NAMALWA (cell line): ENCODE measurements around the gene COG4.
A peak's percentile ranks its signal among the peaks of the same experiment; 100 is the strongest.
"Not testable (repeated sequence)": the region's sequence is repeated elsewhere in the genome, so short reads cannot be mapped to it uniquely, and the experiment has no call there.

Experiments
- DNase-seq: peaks from one replicate; pipeline ENCODE4 v3.0.0-alpha.2; 2015; ENCODE audit warnings: low spot score

The COG4 gene

DNA sequence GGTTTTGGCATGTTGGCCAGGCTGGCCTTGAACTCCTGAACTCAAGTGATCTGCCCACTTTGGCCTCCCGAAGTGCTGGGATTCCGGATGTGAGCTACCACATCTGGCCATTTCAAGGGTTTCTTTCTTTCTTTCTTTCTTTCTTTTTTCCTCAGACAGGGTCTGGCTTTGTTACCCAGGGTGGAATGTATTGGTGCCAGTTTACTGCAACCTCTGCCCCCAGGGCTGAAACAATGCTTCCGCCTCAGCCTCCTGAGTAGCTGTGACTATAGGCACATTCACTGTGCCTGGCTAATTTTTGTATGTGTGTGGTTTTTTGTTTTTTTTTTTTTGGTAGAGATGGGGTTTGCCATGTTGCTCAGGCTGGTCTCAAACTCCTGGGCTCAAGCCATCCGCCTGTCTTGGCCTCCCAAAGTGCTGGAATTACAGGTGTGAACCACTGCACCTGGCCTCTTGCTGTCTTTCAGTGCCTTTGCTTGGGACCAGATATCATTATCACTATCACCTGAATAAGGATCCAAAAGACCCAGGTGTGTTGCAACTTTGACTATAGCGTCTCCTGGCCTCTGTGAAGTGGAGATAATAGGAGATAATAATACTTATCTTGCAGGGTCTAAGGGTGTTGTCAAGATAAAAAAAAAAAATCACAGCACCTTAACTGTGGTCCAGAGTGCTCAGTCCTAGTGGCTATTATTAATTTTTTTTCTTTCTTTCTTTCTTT, 65.7 kb downstream of the COG4 start:
- DNase-seq, result no peak

DNA sequence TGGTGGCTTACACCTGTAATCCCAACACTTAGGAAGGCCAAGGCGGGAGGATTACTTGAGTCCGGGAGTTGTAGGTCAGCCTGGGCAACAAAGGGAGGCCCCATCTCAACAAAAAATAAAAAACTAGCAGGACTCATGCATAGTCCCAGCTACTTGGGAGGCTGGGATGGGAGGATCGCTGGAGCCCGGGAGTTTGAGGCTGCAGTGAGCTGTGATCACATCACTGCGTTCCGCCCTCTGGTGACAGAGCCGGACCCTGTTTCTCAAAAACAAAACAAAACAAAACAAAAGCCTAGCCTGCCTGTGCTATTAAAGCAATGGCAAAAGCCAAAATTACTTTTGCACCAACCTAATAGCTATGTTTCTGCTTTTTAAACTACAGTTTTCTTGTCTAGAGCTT, 67.4 kb downstream of the COG4 start:
- no peak for DNase-seq

DNA sequence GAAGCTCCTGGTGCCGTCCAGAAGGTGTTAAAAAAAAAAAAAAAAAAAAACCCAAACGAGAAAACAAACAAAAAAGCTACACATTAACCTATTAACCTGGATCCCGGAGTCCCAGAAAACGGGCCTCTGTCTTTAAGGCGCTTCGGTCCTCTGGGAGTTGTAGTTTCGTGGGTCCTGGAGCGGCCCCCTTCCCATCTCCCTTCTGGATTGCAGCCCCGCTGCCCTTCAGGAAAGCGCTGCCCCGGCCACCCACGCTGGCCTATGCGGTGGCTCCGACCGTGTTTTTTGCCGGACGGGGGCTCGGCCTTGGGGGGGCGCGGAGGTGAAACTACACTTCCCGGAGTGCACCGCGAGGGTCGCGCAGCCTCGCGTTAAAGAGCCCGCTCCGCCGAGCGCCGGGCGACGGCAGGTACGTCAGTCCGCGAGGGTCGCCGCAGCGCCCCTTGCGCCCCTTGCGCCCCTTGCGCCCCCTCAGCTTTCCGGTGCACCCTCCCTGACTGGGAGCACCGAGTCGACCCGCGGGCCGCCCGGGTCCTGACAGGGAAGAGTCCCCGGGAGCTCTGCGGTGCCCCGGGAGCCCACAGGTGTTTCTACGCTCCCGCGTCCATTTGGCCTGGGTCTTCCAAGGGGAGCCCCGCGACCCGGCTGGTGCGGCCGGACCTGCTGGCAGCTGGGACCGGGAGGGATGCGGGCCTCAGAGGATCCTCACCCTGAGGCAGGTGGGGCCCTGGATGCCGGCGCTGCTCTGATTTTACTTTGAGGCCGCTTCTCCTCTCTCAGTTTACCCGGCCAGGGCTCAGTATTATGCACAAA, 68.9 kb downstream of the COG4 start, which contains the start of gene FCSK:
Gene FCSK, plus strand, starts transcription at position 374 of the 813 bp plus-strand sequence. CDS start 8,596 bp downstream, outside the sequence.
- peak; percentile 78 for DNase-seq

DNA sequence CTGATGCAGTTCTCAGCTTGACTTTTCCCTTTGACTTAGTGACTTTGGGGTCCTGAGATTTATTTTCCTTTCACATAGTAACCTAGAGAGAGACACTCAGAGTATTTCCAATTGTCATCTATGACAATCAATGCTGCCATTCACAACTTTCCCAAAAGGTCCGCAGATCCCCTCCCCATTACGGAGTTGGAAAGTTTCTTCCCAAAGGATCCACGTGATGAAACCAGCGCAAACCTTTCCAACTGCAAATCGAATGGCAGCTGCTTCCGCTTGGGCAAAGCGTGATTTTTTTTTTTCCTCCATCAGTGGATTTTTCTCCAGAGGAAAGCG, 69.5 kb downstream of the COG4 start:
- peak; percentile 30 for DNase-seq

DNA sequence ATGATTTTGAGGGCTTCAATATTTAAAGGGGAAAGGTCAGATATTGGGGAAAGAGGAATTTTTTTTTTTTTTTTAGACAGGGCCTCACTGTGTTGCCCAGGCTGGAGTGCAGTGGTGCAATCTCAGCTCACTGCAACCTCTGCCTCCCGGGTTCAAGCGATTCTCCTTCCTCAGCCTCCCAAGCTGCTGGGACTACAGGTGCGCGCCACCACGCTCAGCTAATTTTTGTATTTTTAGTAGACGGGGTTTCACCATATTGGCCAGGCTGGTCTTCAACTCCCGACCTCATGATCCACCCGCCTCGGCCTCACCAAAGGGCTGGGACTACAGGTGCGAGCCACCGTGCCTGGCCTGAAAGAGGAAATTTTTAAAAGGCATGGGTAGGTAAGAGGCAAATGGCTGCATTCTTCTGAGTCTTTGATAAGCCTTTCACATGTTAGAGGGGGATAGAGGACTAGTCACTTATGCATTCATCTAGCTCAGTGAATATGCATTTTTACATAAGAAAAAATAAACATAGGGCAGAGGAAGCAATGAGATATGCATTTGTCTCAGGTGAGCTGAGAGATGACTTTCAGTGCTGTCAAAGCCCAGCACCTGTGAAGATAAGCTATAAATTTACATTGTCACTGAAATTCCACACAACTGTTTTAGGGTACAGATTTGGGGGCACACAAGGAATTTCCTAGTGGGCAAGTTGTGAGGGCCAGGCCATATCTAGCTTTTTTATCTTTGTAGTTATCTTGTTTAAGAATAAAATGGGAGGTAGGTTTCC, 70.0 kb downstream of the COG4 start:
- no peak for DNase-seq

DNA sequence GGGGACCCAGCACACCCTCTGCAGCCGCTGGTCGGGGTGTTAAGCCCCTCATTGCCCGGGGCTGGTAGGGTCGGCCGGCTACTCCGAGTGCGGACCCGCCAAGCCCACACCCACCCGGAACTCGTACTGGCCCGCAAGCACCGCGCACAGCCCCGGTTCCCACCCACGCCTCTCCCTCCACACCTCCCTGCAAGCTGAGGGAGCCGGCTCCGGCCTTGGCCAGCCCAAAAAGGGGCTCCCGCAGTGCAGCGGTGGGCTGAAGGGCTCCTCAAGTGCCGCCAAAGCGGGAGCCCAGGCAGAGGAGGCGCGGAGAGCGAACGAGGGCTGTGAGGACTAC, 72.4 kb downstream of the COG4 start:
- DNase-seq, result not testable (repeated sequence)

DNA sequence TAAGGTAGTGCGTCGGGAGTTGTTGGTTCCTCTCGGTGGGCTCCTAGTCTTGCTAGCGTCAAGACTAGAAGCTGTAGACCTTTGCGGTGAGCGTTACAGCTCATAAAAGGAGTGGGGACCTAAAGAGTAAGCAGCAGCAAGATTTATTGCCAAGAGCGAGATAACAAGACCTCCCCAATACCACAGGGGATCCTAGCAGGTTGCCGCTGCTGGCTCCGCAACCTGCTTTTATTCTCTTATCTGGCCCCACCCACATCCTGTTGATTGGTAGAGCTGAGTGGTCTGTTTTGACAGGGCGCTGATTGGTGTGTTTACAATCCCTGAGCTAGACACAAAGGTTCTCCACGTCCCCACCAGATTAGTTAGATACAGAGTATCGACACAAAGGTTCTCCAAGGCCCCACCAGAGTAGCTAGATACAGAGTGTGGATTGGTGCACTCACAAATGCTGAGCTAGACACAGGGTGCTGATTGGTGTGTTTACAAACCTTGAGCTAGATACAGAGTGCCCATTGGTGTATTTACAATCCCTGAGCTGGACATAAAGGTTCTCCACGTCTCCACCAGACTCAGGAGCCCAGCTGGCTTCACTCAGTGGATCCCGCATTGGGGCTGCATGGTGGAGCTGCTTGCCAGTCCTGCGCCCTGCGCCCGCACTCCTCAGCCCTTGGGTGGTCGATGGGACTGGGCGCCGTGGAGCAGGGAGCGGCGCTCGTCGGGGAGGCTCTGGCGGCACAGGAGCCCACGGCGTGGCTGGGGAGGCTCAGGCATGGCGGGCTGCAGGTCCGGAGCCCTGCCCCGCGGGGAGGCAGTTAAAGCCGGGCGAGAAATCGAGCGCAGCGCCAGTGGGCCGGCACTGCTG, 73.0 kb downstream of the COG4 start:
- not testable (repeated sequence) for DNase-seq

DNA sequence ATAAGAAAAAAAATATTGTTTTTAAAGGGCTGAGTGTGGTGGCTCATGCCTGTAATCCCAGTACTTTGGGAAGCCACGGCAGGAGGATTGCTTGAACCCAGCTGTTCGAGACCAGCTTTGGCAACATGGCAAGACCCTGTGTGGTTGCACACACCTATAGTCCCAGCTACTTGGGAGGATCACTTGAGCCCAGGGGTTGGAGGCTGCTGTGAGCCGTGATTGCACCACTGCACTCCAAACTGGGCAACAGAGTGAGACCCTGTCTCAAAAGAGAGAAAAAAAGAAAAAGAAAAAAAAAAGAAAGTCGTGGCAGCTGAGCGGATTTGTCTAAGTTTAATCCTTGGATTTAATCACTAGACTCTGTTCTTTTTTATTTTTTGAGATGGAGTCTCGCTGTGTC, 75.3 kb downstream of the COG4 start:
- no peak for DNase-seq

DNA sequence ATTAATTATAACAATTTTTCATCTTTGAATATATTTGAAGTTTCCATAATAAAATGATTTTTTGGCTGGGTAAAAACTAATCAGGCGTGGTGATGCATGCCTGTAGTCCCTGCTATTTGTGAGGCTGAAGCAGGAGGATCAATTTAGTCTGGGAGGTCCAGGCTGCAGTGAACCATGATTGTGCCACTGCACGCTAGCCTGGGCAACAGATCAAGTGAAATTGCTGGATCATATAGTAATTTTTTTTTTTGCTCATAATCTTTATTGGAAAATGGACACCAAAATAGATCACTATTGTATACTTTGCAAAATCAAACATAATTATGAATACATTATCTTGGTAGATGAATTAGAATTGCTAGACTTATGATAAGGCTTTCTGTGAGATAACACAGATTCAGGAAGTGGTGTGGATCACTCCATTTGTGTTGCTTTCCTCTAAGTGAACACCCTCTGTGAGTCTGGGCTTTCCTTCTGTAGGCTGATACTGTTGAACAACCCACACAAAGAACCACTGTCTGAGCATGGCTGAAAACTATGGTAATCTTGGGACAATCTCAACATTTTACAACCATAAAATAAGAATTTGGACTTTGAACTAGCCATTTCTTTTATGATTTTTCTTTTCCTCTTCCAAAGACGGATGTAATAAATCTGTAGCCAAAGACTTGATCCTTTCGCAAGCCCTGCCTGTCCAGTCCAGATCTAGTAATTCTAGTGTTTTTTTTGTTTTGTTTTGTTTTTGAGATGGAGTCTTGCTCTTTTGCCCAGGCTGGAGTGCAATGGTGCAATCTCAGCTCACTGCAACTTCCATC, 78.9 kb downstream of the COG4 start:
- DNase-seq, result no peak

DNA sequence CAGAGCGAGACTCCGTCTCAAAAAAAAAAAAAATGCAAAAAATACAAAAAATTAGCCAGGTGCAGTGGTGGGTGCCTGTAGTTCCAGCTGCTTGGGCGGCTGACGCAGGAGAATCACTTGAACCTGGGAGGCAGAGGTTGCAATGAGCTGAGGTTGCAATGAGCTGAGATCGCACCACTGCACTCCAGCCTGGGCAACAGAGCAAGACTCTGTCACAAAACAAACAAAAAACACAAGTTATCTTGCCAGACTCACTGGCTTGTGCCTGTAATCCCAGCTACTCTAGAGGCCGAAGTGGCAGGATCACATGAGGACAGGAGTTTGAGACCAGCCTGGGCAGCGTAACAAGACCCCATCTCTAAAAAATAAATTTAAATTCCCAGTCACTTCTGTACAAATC, 81.0 kb downstream of the COG4 start:
- DNase-seq, result no peak

DNA sequence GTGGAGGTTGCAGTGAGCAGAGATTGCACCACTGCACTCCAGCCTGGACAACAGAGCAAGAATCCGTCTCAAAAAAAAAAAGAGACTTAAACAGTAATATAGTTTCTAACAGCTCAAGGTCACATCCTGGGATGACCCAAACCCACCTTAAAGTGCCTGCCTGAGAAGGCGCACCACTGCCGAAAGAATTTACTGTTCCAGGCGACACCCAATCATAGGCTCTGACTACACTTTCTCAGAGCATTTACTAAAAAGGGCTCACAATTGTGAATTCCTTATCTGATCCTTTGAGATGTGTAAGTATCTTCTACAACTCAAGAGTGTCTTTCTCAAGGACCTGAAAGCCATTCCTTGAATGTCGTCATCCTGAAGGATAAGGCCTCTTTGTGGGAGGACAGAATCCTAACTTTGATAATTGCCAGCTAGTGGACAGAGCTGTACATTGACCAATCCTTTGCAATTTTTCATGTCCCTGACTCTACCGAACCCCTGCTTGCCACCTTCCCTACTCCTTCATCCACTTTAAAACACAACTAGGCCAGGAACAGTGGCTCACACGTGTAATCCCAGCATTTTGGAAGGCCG, 81.9 kb downstream of the COG4 start:
- no peak for DNase-seq

DNA sequence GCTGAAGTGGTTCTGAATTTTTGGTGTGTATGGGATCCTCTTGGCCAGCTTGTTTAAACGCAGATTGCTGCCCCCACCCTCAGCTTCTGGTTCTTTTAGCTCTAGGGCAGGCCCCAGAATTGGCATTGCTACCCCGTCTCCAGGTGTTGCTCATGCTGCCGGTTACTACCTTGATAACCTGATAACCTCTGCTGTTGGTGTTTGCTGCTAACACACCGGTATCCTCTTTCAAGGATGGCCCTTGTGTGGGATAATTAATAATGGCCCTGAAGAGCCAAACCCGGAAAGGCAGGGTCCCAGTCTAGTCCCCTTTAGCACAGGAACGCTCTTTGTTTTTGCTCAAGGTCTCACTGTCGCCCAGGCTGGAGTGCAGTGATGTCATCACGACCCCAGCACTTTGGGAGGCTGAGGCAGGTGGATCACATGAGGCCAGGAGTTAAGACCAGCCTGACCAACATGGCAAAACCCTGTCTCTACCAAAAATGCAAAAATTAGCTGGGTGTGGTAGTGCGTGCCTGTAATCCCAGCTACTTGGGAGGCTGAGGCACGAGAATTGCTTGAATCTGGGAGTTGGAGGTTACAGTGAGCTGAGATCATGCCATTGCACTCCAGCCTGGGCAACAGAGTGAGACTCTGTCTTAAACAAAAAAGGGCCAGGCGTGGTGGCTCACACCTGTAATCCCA, 83.2 kb downstream of the COG4 start:
- no peak for DNase-seq

DNA sequence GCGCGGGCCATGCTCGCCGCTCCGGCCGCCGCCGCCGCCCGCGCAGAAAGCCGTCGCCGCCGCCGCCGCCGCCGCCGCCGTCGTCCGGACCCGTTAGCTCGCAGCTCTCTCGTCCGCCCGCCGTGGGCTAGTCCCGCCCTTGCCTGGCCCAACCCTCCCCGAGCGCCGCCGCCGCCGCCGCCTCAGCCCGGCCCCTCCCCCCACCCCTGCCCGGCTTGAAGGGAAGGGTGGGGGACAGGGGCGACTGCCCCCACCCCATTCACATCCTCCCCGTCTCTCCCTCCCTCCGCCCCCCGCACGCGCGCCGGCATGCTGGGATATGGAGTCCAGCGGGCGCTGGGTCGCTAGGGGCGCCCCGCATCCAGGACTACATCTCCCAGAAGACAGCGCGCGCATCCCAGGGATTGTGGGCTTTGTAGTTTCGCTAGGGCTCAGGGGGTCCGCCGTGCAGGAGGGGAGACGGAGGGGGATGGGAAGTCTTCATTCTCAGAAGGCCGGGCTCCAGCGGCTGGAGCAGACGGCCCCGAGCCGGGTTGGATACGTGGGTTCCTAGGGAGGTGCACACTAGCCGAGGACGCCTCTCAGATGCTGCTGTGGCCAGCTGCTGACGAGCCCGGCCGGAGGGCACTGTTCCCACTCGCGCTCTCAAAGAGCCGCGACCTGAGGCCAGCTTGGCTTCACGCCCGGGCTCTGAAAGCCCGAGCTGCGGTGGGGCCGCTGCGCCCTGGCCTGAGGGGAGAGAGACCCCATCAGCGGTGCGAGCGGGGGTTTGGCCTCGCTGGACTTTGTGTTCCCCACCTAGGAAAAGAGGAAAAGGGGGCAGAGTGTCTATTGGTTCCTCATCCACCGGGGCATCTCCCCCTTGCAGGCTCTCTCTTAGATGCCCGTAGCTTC, 84.1 kb downstream of the COG4 start, which contains the start of gene ST3GAL2:
Gene ST3GAL2, minus strand, starts transcription at position 132 of the 894 bp plus-strand sequence. CDS start 40,570 bp downstream, outside the sequence.
- DNase-seq, result peak; percentile 95

DNA sequence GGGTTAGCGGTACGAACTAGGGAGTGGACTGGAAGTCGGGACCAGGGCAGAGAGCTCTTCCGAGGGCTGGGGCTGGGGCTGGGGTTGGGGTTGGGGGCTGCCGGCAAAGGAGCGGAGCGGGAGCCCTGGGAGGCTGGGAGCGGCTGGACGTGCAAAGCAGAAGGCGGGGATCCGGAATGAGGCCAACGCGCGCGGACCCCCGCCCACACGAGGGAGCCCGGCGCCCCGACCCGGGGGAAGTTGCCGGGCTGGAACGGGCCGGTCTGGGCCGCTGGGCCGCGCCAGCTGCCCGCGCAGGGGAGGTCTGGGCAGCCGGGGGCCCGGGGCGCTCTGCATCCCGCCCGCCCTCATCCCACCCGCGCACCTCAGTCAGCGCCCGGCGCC, 84.8 kb downstream of the COG4 start:
- no peak for DNase-seq

DNA sequence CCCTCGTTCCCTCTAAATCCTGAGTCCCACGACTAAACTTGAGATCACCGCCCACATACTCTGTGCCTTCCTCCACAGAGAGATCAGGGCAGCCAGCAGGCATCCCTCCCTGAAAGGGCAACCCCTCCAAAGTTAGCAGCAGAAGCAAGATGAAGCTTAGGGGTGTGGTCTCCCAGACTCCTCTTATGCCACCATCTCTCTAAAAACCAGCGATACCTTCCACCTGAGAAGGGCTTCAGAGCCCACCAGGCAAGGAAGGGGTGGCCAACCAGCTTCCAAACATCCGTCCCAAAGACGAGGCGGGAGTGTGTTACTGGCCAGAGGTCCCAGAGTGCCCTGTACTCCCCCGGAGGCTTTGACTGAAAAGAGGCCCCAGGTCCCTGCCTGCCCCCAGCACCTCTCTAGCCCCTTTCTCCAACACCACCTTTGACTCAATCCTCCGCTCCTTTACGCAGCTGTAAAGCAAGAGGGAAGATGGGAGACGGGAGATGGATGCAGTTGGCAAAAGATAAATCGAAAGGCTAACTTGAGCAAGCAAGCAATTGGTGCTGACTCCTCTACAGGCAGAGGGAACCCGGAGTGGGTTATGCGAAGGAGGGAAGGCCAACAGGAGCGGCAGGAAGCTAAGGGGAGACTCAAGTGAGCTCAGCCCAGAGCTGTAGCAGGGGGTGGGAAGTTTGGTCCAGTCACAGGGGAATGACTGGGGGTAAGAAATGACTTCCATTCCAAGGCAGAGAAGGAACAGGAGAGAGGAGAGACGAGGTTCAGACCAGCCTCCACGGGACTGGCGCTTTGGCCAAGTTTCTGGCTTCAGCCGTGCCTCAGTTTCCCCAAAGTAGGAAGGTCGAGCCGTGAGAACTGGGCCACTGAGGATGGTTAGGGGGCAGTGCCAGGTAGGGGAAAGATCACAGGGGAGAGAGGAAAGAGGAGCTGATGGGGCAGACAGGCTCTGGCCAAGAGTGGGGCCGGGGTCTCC, 85.5 kb downstream of the COG4 start:
- peak; percentile 53 for DNase-seq

DNA sequence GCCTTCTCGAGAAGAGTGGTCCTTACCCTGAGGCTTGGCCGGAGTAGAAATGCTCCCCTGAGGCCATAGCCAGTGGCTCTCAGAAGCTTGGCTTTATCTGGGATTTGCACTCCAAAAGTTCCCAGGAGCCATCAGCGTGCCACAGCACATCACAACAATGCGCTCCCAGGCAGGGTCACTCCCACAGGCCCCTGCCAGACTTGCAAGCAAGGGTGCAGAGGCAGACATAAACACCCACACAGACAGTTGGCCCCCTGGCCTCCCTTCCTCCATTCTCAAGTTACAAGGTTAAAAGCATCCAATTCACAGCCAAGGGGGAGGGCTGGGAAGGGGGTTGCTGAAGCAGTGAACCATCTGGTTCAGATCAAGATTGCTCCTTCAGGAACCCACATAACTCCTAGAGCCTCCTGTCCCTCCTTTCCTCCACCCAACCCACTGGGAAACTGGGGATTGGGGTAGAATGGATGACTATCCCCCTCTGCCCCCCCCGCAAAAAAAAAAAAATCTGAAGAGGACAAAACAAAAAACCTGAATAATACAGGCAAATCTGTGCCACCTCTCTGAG, 86.3 kb downstream of the COG4 start:
- peak; percentile 35 for DNase-seq
